Muscle of back (tissue), 11 donors: ENCODE data around the gene PTER. TPM values are rescaled to one million over a fixed set of nuclear protein-coding genes. Genes with fewer than 3 reads are reported as not detected.

Experiments
- DNase-seq, 3 donors: peaks; one replicate each; pipeline versions ENCODE4 v3.0.0 to v3.0.0-alpha.2; 2013
- polyA plus RNA-seq, 10 donors: library from polyadenylated mRNA; unstranded; fragments of 120-200 nt; gene quantifications; one replicate each; pipeline ENCODE4 v1.2.1, GENCODE V29; 2013; ENCODE audit not compliant: insufficient read length in 10 of 10

PTER gene
- polyA plus RNA-seq, 10 donors, result 4.9 to 9.8 (median 7.1) TPM

- DNase-seq, result no peak
Measured at GRCh38 chr10:16470747-16471146, 33.9 kb downstream of the PTER start.

GRCh38 chr10:16472828-16473227 is 36.0 kb downstream of the PTER start:
- no peak for DNase-seq

GRCh38 chr10:16477757-16478156 is 40.9 kb downstream of the PTER start:
- no peak for DNase-seq

GRCh38 chr10:16478801-16479200 is 42.0 kb downstream of the PTER start:
- no peak for DNase-seq

- DNase-seq, result no peak
Measured at GRCh38 chr10:16481052-16481728, 44.4 kb downstream of the PTER start.

- DNase-seq, result no peak
Measured at GRCh38 chr10:16483241-16483917, 46.6 kb downstream of the PTER start.

GRCh38 chr10:16490511-16490910 is 53.7 kb downstream of the PTER start:
- no peak for DNase-seq

- DNase-seq, result no peak
Measured at GRCh38 chr10:16491933-16492332, 55.1 kb downstream of the PTER start.

- DNase-seq, result no peak
Measured at GRCh38 chr10:16493884-16494536, 57.2 kb downstream of the PTER start.

- no peak for DNase-seq
Measured at GRCh38 chr10:16497911-16498310, 61.1 kb downstream of the PTER start.

GRCh38 chr10:16505161-16505560 is 68.4 kb downstream of the PTER start:
- no peak for DNase-seq

- no peak for DNase-seq
Measured at GRCh38 chr10:16509996-16510395, 73.2 kb downstream of the PTER start.

GRCh38 chr10:16510843-16511242 is 74.0 kb downstream of the PTER start:
- DNase-seq, result no peak

GRCh38 chr10:16518822-16519221 is 82.0 kb downstream of the PTER start:
- DNase-seq, result no peak

GRCh38 chr10:16519250-16519907 is 82.6 kb downstream of the PTER start:
- peak in 1 of 3 donors; percentile 10 for DNase-seq

GRCh38 chr10:16519908-16520861 is 83.4 kb downstream of the PTER start:
- DNase-seq, result peak in 1 of 3 donors; percentile 18

- DNase-seq, result peak in 1 of 3 donors; percentile 31
Measured at GRCh38 chr10:16520900-16521299, 84.1 kb downstream of the PTER start.

- DNase-seq, result peak in 1 of 3 donors; percentile 38
Measured at GRCh38 chr10:16521311-16522016, 84.7 kb downstream of the PTER start, which contains the start of gene C1QL3. C1QL3 (minus strand) TSS chr10:16521879; CDS start chr10:16521065, 814 bp downstream.

GRCh38 chr10:16527452-16527851 is 90.6 kb downstream of the PTER start:
- no peak for DNase-seq

GRCh38 chr10:16529853-16530252 is 93.0 kb downstream of the PTER start:
- DNase-seq, result no peak
